Stimulated activated CD8-positive, alpha-beta memory T cell treated with anti-CD3 and anti-CD28 coated beads, Interleukin-15, amount 100 ng/mL, for 4 hours (primary cell): ENCODE results near the gene FGF14.

ENCODE experiments used
- DNase-seq, 2 donors: peaks; one replicate each; pipeline ENCODE4 v3.0.0-alpha.2; 2020; ENCODE audit warnings: low read depth in 2 of 2

FGF14 gene

GRCh38 chr13:101985321-101985720 lies 416.5 kb downstream of the FGF14 start:
- DNase-seq: no peak

GRCh38 chr13:101982903-101983302 lies 418.9 kb downstream of the FGF14 start:
- DNase-seq: no peak

DNA sequence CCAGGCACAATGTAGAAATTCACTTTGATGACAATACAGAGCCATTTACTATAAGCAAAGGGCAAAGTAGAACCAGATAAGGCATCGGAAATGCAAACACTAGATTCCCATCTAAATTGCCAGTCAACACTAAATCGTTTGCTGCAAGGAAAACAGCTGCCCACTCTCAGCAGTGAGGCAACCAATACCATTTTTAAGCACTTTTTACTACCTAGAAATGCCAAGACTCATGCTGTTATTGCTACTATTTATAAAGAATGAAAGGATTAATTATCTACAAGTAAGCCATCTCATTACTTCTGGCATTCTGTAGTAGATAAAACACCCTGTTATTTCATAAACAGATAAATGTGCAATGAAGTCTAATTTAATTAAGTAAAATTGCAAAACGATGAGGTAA lies 422.0 kb downstream of the FGF14 start:
- no peak for DNase-seq

DNA sequence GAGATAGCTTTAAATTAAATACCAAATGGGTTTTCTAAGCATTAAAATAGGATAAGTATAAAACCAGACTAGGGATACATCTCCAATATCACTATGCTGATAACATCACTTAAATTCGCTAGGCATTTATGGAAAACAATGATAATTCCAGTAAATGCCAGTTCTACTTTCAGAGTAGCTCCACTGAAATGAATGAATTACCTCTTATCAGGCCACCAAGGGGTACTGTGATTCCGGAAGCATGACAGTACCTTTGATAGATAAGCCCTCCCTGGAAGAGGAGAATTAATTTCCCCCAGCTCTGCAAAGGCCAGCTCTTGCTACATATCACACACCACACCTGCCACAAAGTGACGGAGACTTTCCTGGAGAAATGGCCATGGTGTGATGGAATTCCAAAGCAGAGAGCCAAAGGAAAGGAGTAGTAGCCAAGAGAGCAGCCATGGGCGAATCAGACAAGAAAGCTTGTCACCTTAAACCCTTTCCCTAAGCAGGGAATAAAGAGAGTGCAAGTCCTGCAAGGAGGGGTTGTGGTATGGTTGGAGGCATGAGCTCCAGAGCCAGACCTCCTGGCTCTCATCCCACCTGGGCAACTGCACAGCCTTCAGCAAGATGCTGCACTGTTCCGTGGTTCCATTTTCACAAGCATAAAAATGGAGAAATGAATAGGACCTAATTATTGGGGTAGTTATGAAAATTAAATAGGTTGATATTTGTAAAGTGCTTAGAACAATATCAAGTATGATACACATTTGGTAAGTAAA lies 423.1 kb downstream of the FGF14 start:
- DNase-seq: no peak

DNA sequence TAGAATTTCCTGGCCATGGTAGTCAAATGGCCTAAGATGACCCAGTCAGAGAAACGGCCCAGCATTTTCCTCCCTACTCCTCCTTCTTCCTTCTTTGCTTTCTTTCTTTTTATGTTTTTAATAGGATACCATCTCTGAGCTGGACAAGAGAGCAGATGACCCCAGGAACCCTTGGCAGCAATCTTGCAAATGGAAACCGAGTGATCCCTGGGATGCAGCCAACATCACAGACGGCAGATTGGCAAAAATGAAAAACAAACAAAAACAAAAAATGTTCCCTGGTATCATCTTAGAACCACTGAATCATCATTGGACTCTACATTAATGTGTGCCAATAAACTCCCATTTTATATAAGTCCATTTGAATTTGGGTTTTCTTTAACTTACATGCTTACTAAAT lies 424.4 kb downstream of the FGF14 start:
- DNase-seq: no peak

- DNase-seq: no peak
These were observed 429.7 kb downstream of the FGF14 start for GRCh38 chr13:101972191-101972590.

DNA sequence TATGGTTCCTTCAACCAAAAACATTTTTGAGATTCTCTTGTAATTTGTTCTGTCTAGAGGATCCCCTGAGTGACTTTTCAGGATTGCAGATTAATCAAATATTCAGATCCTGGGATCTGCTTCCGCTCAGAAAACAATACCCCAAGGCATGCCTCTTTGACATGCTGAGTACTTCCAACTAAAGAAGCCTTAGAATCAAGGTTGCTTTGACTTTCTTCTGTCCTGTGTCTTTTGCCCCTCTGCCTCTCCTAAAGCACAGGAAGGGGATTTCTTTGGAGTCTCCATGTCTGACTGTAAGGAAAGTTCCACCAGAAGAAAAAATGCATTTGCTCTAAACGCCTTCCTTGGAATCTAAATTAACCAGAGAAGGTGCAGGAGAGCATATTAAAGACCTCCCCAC lies 431.5 kb downstream of the FGF14 start:
- no peak for DNase-seq

DNA sequence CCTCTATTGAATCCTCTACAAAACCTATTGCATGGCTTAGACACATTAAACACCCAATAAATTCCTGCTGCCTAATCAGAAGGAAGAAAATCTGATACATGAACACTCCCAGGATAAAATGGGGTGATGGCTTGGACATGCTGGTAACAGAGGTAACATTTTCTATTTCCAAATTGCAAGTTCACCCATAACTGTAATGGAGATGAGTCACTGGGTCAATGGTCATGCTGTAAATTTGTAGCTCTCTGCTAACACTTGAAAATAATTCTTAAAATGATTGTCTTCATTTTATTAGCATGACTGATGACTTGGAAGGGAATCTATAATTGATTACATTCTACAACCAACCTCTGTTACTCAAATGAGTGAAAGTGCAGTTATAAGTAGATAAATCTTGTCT lies 434.1 kb downstream of the FGF14 start:
- DNase-seq: no peak

- DNase-seq: no peak
These were observed 434.6 kb downstream of the FGF14 start for GRCh38 chr13:101967216-101967615.

GRCh38 chr13:101965096-101965495 lies 436.8 kb downstream of the FGF14 start:
- DNase-seq: no peak

DNA sequence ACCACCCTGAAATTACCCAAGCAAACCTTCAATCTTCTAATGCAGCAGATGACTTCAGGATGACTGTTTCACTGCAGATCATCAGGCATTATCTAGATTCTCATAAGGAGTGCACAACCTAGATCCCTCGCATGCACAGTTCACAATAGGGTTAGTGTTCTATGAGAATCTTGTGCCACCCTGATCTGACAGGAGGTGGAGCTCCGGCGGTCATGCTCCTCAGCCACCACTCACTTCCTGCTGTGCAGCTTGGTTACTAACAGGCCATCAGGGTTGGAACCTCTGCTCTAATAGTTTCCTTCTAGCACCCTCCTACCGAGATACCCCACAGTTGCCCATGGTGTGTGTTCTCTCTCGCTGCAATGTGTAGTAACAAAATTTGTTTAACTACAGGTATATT lies 442.8 kb downstream of the FGF14 start:
- no peak for DNase-seq

DNA sequence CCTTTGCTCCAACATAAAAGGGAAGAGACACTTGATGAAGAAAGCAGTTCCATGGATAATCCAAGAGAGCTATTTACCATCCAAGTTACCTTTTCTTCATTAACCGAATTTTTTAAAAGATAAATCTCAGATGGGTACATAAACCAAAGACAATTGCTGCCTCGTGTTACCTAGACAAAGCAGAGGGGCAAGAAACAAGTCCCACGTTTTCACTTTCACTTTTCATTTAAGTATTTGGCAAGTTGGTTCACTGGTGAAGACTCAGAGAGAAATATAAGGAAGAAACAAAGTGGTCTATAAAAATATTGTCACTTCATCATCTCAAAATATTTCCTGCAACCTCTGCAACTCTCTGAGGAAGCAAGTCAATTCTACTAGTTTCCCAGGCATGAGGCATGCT lies 446.1 kb downstream of the FGF14 start:
- DNase-seq: no peak

- DNase-seq: no peak
These were observed 450.7 kb downstream of the FGF14 start for GRCh38 chr13:101951114-101951513.

GRCh38 chr13:101949681-101950080 lies 452.2 kb downstream of the FGF14 start:
- no peak for DNase-seq

DNA sequence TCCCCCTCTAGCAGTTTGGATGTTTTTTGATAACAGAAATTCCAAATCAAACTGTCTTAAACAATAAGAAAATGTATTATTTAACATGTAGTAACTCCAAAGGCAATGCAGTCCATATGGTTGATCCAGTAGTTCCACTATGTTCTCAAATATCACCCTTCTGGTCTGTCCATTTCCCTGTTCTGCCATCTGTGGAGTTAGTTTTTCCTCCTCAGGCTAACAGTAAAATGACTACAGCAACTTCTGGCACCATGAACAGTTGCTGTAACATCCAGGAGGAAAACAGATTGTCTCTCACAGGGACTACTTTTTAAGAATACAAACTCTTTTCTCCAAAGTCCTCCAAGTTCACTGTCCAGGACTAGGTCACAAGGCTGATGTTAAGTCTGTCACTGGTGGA lies 455.4 kb downstream of the FGF14 start:
- DNase-seq: no peak

DNA sequence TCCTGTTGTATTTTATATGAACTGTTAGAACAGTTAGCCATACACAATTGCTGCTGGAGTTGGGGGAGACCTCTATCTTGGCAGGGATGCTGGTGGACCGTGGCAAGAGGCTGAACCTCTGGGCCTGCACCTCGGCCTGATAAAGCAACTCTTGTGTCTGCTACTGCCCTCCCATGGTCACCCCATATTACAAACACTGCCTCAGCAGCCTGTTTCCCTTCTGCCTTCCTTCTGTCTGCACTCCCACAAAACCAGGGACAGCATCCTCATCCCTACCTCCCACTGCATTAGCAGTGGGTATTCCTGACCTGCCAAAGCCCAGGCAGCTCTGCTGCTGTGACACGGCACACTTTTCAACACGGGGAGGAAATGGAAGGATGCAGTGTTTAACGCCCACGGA lies 456.4 kb downstream of the FGF14 start:
- no peak for DNase-seq

GRCh38 chr13:101944521-101944920 lies 457.3 kb downstream of the FGF14 start:
- no peak for DNase-seq

GRCh38 chr13:101942535-101943157 lies 459.2 kb downstream of the FGF14 start:
- no peak for DNase-seq

- no peak for DNase-seq
These were observed 459.8 kb downstream of the FGF14 start for GRCh38 chr13:101942038-101942437.

- DNase-seq: no peak
These were observed 460.6 kb downstream of the FGF14 start for GRCh38 chr13:101941095-101941783.

GRCh38 chr13:101939370-101939769 lies 462.5 kb downstream of the FGF14 start:
- DNase-seq: no peak

GRCh38 chr13:101935828-101936227 lies 466.0 kb downstream of the FGF14 start:
- no peak for DNase-seq

DNA sequence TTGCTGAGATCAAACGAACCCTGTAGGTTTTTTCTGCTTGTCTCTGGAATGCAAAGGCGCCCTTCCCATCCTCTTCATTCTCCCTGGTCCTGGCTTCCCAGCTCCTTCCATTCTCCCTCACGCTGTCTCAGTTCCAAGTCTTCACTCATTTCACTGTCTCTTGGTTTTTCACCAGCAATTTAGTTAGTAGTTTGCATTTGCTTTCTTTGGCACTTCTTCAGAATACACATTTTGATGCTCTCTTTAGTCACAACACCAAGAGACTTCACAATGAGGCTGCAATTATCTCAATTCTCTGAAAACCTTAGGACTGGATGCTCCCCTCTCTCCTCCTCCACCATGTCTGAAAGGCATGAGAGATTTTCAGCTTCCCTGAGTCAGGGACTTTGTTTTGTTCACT lies 470.7 kb downstream of the FGF14 start:
- DNase-seq: no peak
